K562 (cell line): ENCODE measurements around the gene BCAR3. TPM values are rescaled to one million over a fixed set of nuclear protein-coding genes. Genes with fewer than 3 reads are reported as not detected.

ENCODE experiments used
- ATAC-seq: fragments of 200-7000 bp; cut with Tn5 transposase; 3 replicates; pipeline ENCODE4 v1.9.1; 2020; ENCODE audit warnings: moderate library complexity
- BruUV-seq: library from RNA; stranded (reverse); fragments of 400-500 nt; replicated peaks from 2 replicates; lab custom pipeline; 2021; lab: Mats Ljungman, UMichigan
- CTCF ChIA-PET: fragments of 300-600 bp; formaldehyde crosslinking; extraction: SDS; loops from one replicate; lab custom pipeline; 2021; ENCODE audit warnings: low intra/inter-chr PET ratio; lab: Yijun Ruan, JAX
- POLR2A ChIA-PET: fragments of 300-600, 350-650 bp; sonication (Branson Sonifier 250); formaldehyde crosslinking; extraction: SDS; loops from one replicate; lab custom pipeline; 2021; ENCODE audit warnings: antibody characterized with exemption, inconsistent platforms; lab: Yijun Ruan, JAX
- DNase-seq, 4 experiments: peaks; one replicate each; pipeline versions ENCODE4 v3.0.0 to v3.0.0-alpha.2; 2011 to 2018; ENCODE audit warnings: low spot score in 3 of 4, mixed read lengths in 3 of 4; ENCODE audit errors: extremely low read depth in 1 of 4
- FAIRE-seq: peaks from 2 replicates; lab custom pipeline; 2011; peaks lifted over from hg19 to GRCh38; lab: Jason Lieb, UNC
- H2AFZ ChIP-seq: 2 replicates; pipeline ENCODE4 v1.6.0; 2011; ENCODE audit warnings: low read depth, low read length, control low read depth, inconsistent platforms
- H3K27ac ChIP-seq: fragments of 200-600 bp; 3 replicates; pipeline ENCODE4 v1.8.0; 2011; ENCODE audit warnings: low read depth, mild to moderate bottlenecking, control low read depth, inconsistent platforms, low read length, moderate library complexity, mixed read lengths; ENCODE audit errors: extremely low read depth
- H3K27me3 ChIP-seq, 2 experiments: fragments of 300-600 bp in 1 of 2; 2 replicates in 1 of 2; 3 replicates in 1 of 2; pipeline versions ENCODE4 v1.6.0 to v1.8.0; 2011; ENCODE audit warnings: inconsistent platforms in 2 of 2, low read length in 2 of 2, mild to moderate bottlenecking in 1 of 2, mixed read lengths in 1 of 2, moderate library complexity in 1 of 2; ENCODE audit not compliant: control insufficient read depth in 2 of 2, insufficient read depth in 2 of 2
- H3K36me3 ChIP-seq: fragments of 300-600 bp; 3 replicates; pipeline ENCODE4 v1.8.0; 2011; ENCODE audit warnings: mild to moderate bottlenecking, low read length, inconsistent platforms; ENCODE audit not compliant: control insufficient read depth, insufficient read depth
- H3K4me1 ChIP-seq, 2 experiments: fragments of 200-600 bp in 1 of 2; replicated peaks in 1 of 2; 2 replicates in 1 of 2; 3 replicates in 1 of 2; pipeline versions ENCODE4 v1.5.1 to v1.8.0; 2011; ENCODE audit warnings: inconsistent platforms in 2 of 2, low read length in 2 of 2, mild to moderate bottlenecking in 1 of 2, mixed read lengths in 1 of 2, moderate library complexity in 1 of 2; ENCODE audit not compliant: control insufficient read depth in 2 of 2, insufficient read depth in 2 of 2
- H3K4me2 ChIP-seq: 2 replicates; pipeline ENCODE4 v1.6.1; 2011; ENCODE audit warnings: low read length, control low read depth, inconsistent platforms, mixed read lengths; ENCODE audit not compliant: insufficient read depth
- H3K4me3 ChIP-seq: fragments of 200-600 bp; sonication (generic), shearing (Covaris generic); 2 replicates; pipeline ENCODE4 v1.5.1; 2016; ENCODE audit warnings: control low read depth, inconsistent platforms
- H3K79me2 ChIP-seq: fragments of 200-600 bp; 3 replicates; pipeline ENCODE4 v1.8.0; 2011; ENCODE audit warnings: low read length, inconsistent platforms; ENCODE audit not compliant: control insufficient read depth, insufficient read depth
- H3K9ac ChIP-seq, 2 experiments: 2 replicates each; pipeline versions ENCODE4 v1.6.0 to v1.6.1; 2011; ENCODE audit warnings: low read depth in 2 of 2, low read length in 2 of 2, control low read depth in 1 of 2, inconsistent platforms in 1 of 2, mild to moderate bottlenecking in 1 of 2, mixed read lengths in 1 of 2; ENCODE audit not compliant: insufficient read depth in 1 of 2
- H3K9me1 ChIP-seq: one replicate; pipeline ENCODE4 v1.6.0; 2011; ENCODE audit warnings: inconsistent platforms, mild to moderate bottlenecking, low read length, moderate library complexity; ENCODE audit not compliant: control insufficient read depth, insufficient read depth
- H3K9me3 ChIP-seq: replicated peaks from 2 replicates; pipeline ENCODE4 v1.5.1; 2011; ENCODE audit warnings: low read depth, low read length, inconsistent platforms; ENCODE audit not compliant: control insufficient read depth, insufficient read depth
- H4K20me1 ChIP-seq: replicated peaks from 2 replicates; pipeline ENCODE4 v1.6.1; 2011; ENCODE audit warnings: low read length, inconsistent platforms, mixed read lengths; ENCODE audit not compliant: control insufficient read depth, insufficient read depth
- ATF7 ChIP-seq: fragments of 450-650 bp; IDR thresholded peaks from 2 replicates; pipeline ENCODE4 v1.7.1; 2014; ENCODE audit warnings: mild to moderate bottlenecking, moderate library complexity
- BRD4 ChIP-seq: fragments of 200-600 bp; sonication (generic); IDR thresholded peaks from 2 replicates; pipeline ENCODE4 v1.6.1; 2017; ENCODE audit warnings: inconsistent platforms
- CREB1 ChIP-seq, 2 experiments: sonication (generic) in 1 of 2; formaldehyde crosslinking in 1 of 2; IDR thresholded peaks; 2 replicates each; pipeline versions ENCODE4 v1.6.1 to v1.8.0; 2012 to 2022; ENCODE audit warnings: inconsistent platforms in 1 of 2, mild to moderate bottlenecking in 1 of 2, missing genetic modification reagents in 1 of 2, moderate library complexity in 1 of 2
- KLF1 ChIP-seq: fragments of 450-650 bp; IDR thresholded peaks from 2 replicates; pipeline ENCODE4 v1.6.1; 2016; ENCODE audit warnings: missing genetic modification characterization, missing compliant biosample characterization
- MGA ChIP-seq: fragments of 450-650 bp; IDR thresholded peaks from 2 replicates; pipeline ENCODE4 v1.6.1; 2016; ENCODE audit warnings: mild to moderate bottlenecking, moderate library complexity
- SMARCB1 ChIP-seq: IDR thresholded peaks from 2 replicates; pipeline ENCODE4 v1.6.1; 2011; ENCODE audit warnings: improper control_type of control experiment, low read depth; ENCODE audit not compliant: insufficient read length
- SOX6 ChIP-seq: fragments of 450-650 bp; IDR thresholded peaks from 2 replicates; pipeline ENCODE4 v1.6.1; 2014; ENCODE audit warnings: mild to moderate bottlenecking
- SP2 ChIP-seq: IDR thresholded peaks from 2 replicates; pipeline ENCODE4 v1.6.1; 2011; ENCODE audit warnings: mild to moderate bottlenecking, low read depth, low read length, moderate library complexity; ENCODE audit not compliant: poor library complexity, severe bottlenecking; ENCODE audit errors: extremely low read depth
- ZBTB17 ChIP-seq: fragments of 450-650 bp; formaldehyde crosslinking; IDR thresholded peaks from 2 replicates; pipeline ENCODE4 v1.4.0; 2020; ENCODE audit warnings: mild to moderate bottlenecking
- ZNF140 ChIP-seq: fragments of 250-450 bp; sonication (Bioruptor Pico); IDR thresholded peaks from 2 replicates; pipeline ENCODE4 v1.8.0; 2021; ENCODE audit warnings: moderate library complexity, mild to moderate bottlenecking, inconsistent platforms
- ZNF146 ChIP-seq: IDR thresholded peaks from one replicate; pipeline ENCODE4 v1.6.1; 2018; ENCODE audit warnings: missing compliant biosample characterization; ENCODE audit not compliant: unreplicated experiment
- ZNF3 ChIP-seq: fragments of 250-450 bp; sonication (Bioruptor Pico); IDR thresholded peaks from 2 replicates; pipeline ENCODE4 v1.5.0; 2021; ENCODE audit warnings: mild to moderate bottlenecking, moderate library complexity
- ZNF586 ChIP-seq: fragments of 450-650 bp; formaldehyde crosslinking; conservative IDR thresholded peaks from 2 replicates; pipeline ENCODE4 v1.4.0; 2020; ENCODE audit warnings: mild to moderate bottlenecking, moderate library complexity
- WGBS: fragments of 100-300 bp; shearing (Covaris generic); methylation state at CpG from one replicate; pipeline ENCODE4 v1.1.6; 2016; ENCODE audit warnings: low coverage, mixed read lengths; ENCODE audit not compliant: insufficient coverage; ENCODE audit errors: missing lambda C conversion rate; 5-methylcytosine and 5-hydroxymethylcytosine counted together
- in situ Hi-C: fragments of 300-500 bp; cut with MboI; formaldehyde crosslinking; loops from 4 replicates; pipeline ENCODE4 v1.15.0; 2018; ENCODE audit warnings: inconsistent platforms, mixed read lengths
- intact Hi-C: fragments of 100-400 bp; cut with micrococcal nuclease; formaldehyde crosslinking; loops from 2 replicates; pipeline ENCODE4 v1.14.2; 2022
- polyA plus RNA-seq, 8 experiments: library from polyadenylated mRNA; depleted of rRNA in 4 of 8; stranded (reverse) in 5 of 8; unstranded in 3 of 8; fragments of >200 nt; fragmentation: Nextera tagmentation in 2 of 8; fragmentation: Illumina TruSeq in 1 of 8; extraction: Ambion mirVana in 2 of 8; extraction: Trizol in 1 of 8; gene quantifications; 2 replicates each; pipeline versions ENCODE4 v1.2.1 to v1.2.3, GENCODE V29; 2011 to 2014; ENCODE audit warnings: inconsistent platforms in 1 of 8, missing spikeins in 1 of 8
- total RNA-seq, 7 experiments: library from RNA; depleted of rRNA in 6 of 7; stranded (reverse); fragments of >200 nt in 6 of 7; fragmentation: Illumina TruSeq in 2 of 7; extraction: Trizol in 2 of 7; gene quantifications; 2 replicates each; pipeline versions ENCODE4 v1.2.1 to v1.2.3, GENCODE V29; 2011 to 2021; ENCODE audit warnings: low replicate concordance in 1 of 7

BCAR3 gene
- total and polyA plus RNA-seq, 9 of the 15 experiments (the other 6 are each of a cell fraction or from before 2014, with no cell fraction given) = 1.8 to 6.3 (median 3.8) TPM

DNA sequence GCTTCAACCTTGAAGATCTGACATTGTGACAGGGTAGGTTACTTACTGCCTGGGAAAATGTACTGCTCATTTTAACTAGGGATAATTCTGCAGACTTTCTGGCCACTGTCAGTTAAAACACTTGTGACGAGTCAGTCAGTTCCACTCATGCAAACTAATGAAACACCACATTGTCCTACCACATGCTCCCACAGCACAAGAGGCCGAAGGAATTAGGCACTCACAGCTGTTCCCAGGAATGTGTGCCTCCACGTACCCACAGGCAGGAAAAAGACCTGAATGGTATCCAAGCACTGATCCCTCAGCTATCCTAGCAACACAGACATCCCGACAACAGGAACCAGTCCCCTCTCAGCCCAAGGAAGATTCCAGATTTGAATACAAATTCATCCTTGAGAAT lies 12.3 kb downstream of the BCAR3 start:
- Histone ChIP-seq H3K79me2 (no peaks in the 10 kb centered on the region), H3K9me3 (no peaks in the 10 kb centered on the region), H3K27ac (no peak overlapping the region), H3K4me3 (no peak overlapping the region), H3K27me3 (no peaks in the 10 kb centered on the region), H3K4me1 (peaks cover 10 to 42% of the 10 kb centered on the region in 2 experiments), H3K36me3 (no peaks in the 10 kb centered on the region), H3K9ac (no peak overlapping the region), H3K4me2 (no peak overlapping the region), H4K20me1 (no peaks in the 10 kb centered on the region), H2AFZ (no peak overlapping the region), H3K9me1 (no peaks in the 10 kb centered on the region)
- WGBS = 20% methylated on average over 4 of the region's 4 CpGs
- in situ Hi-C loops (no loop called here), intact Hi-C loops (no loop called here)
- ChIA-PET CTCF (no interaction called here), POLR2A (interaction anchor here (1.1 to 1.3 kb wide), 3 partner anchors 12 to 53 kb away, joined by 3 to 4 read pairs (median 3); partner anchors contain the start of gene BCAR3)
- ATAC-seq = no peak
- no TSS peak for BruUV-seq
- no peak for FAIRE-seq
- no peak for DNase-seq
- TF ChIP-seq ZNF3 (no peak), BRD4 (no peak), ZNF586 (no peak), SP2 (no peak), KLF1 (no peak), SOX6 (no peak), ATF7 (no peak), ZNF140 (CRISPR knock-in tag) (no peak), MGA (no peak), CREB1 (IDR thresholded peaks at IDR 0.05) (no peak), CREB1 (CRISPR knock-in tag; IDR thresholded peaks at IDR 0.05) (no peak), SMARCB1 (no peak), ZNF146 (CRISPR knock-in tag) (no peak), ZBTB17 (CRISPR knock-in tag) (no peak)
